Purkinje cell (primary cell): Measurements from ENCODE around the gene ONECUT2. TPM values are rescaled to one million over a fixed set of nuclear protein-coding genes. Genes with fewer than 3 reads are reported as not detected.

Experiments
- polyA plus RNA-seq: library from polyadenylated mRNA; unstranded; fragments of >200 nt; fragmentation: Nextera tagmentation; gene quantifications from 2 replicates; pipeline ENCODE4 v1.2.1, GENCODE V29; 2014

Gene ONECUT2
- polyA plus RNA-seq = 2.1 and 2.2 TPM in 2 replicates

GRCh38 chr18:57434536-57435494, at the start of gene ONECUT2:
Gene ONECUT2, plus strand, starts transcription at chr18:57435374. Its CDS starts 343 bp downstream, at chr18:57435717.

Other genes starting within 250 kb of the ONECUT2 start
- 277 and 381 TPM in 2 replicates for gene ST8SIA3, start 82.8 kb upstream of the ONECUT2 start, polyA plus RNA-seq
- 9.1 and 15.5 TPM in 2 replicates for gene FECH, start 151.3 kb downstream of the ONECUT2 start, polyA plus RNA-seq
- gene NARS1, start 186.5 kb downstream of the ONECUT2 start, polyA plus RNA-seq = 320 and 343 TPM in 2 replicates